HepG2 (cell line): ENCODE measurements around the gene FAM210A. TPM values are rescaled to one million over a fixed set of nuclear protein-coding genes. Genes with fewer than 3 reads are reported as not detected.

Source experiments
- ATAC-seq: fragments of 200-7000 bp; cut with Tn5 transposase; 3 replicates; pipeline ENCODE4 v1.9.1; 2020; ENCODE audit warnings: mild to moderate bottlenecking, moderate library complexity
- BruUV-seq: library from RNA; stranded (reverse); fragments of 400-500 nt; replicated peaks from 2 replicates; lab custom pipeline; 2021; lab: Mats Ljungman, UMichigan
- CTCF ChIA-PET: fragments of 300-600 bp; formaldehyde crosslinking; extraction: SDS; loops from one replicate; lab custom pipeline; 2021; ENCODE audit warnings: low total read pairs, inconsistent platforms, low intra/inter-chr PET ratio; lab: Yijun Ruan, JAX
- POLR2A ChIA-PET: fragments of 350-600 bp; sonication (Branson Sonifier 250); formaldehyde crosslinking; loops from one replicate; lab custom pipeline; 2020; ENCODE audit warnings: antibody characterized with exemption, inconsistent platforms; lab: Yijun Ruan, JAX
- DNase-seq: peaks from one replicate; pipeline ENCODE4 v3.0.0-alpha.2; 2015; ENCODE audit warnings: low spot score
- FAIRE-seq: peaks from 3 replicates; lab custom pipeline; 2011; peaks lifted over from hg19 to GRCh38; lab: Jason Lieb, UNC
- H2AFZ ChIP-seq: one replicate; pipeline ENCODE4 v1.6.1; 2011; ENCODE audit warnings: low read length, inconsistent platforms
- H3K27ac ChIP-seq: fragments of 300-600 bp; 3 replicates; pipeline ENCODE4 v1.8.0; 2011; ENCODE audit warnings: mixed run types, mild to moderate bottlenecking, mixed read lengths, low read length, inconsistent platforms; ENCODE audit not compliant: insufficient read depth; ENCODE audit errors: extremely low read length
- H3K27me3 ChIP-seq, 2 experiments: fragments of 200-600 bp in 1 of 2; 2 replicates in 1 of 2; 3 replicates in 1 of 2; pipeline versions ENCODE4 v1.6.0 to v1.8.0; 2011; ENCODE audit warnings: low read length in 2 of 2, mild to moderate bottlenecking in 2 of 2, moderate library complexity in 2 of 2, inconsistent platforms in 1 of 2; ENCODE audit not compliant: insufficient read depth in 2 of 2, control insufficient read depth in 1 of 2
- H3K36me3 ChIP-seq, 2 experiments: fragments of 200-600 bp in 1 of 2; replicated peaks in 1 of 2; 2 replicates in 1 of 2; 3 replicates in 1 of 2; pipeline versions ENCODE4 v1.5.1 to v1.8.0; 2011; ENCODE audit warnings: low read length in 2 of 2, inconsistent platforms in 1 of 2; ENCODE audit not compliant: insufficient read depth in 2 of 2, control insufficient read depth in 1 of 2
- H3K4me1 ChIP-seq: 2 replicates; pipeline ENCODE4 v1.5.1; 2012; ENCODE audit warnings: low read length, inconsistent platforms; ENCODE audit not compliant: insufficient read depth
- H3K4me2 ChIP-seq: 2 replicates; pipeline ENCODE4 v1.6.0; 2011; ENCODE audit warnings: low read depth, low read length, inconsistent platforms
- H3K4me3 ChIP-seq, 3 experiments: fragments of 200-600 bp in 1 of 3; sonication (generic), shearing (Covaris generic) in 1 of 3; replicated peaks in 1 of 3; 2 replicates each; pipeline ENCODE4 v1.5.1; 2011 to 2016; ENCODE audit warnings: low read length in 3 of 3, inconsistent platforms in 2 of 3, low read depth in 2 of 3, mild to moderate bottlenecking in 2 of 3, control low read depth in 1 of 3, mixed read lengths in 1 of 3; ENCODE audit not compliant: insufficient read depth in 1 of 3
- H3K79me2 ChIP-seq: one replicate; pipeline ENCODE4 v1.6.1; 2011; ENCODE audit warnings: low read length, inconsistent platforms; ENCODE audit not compliant: insufficient read depth
- H3K9ac ChIP-seq: 2 replicates; pipeline ENCODE4 v1.6.0; 2011; ENCODE audit warnings: mild to moderate bottlenecking, low read depth, low read length, inconsistent platforms; ENCODE audit not compliant: insufficient read depth
- H3K9me3 ChIP-seq: 2 replicates; pipeline ENCODE4 v1.5.1; 2012; ENCODE audit warnings: mild to moderate bottlenecking, low read length
- H4K20me1 ChIP-seq: 2 replicates; pipeline ENCODE4 v1.6.0; 2011; ENCODE audit warnings: inconsistent platforms, mild to moderate bottlenecking, low read length, moderate library complexity; ENCODE audit not compliant: insufficient read depth
- CCDC6 ChIP-seq: sonication (generic); formaldehyde crosslinking; IDR thresholded peaks from 2 replicates; pipeline ENCODE4 v1.8.1; 2022; ENCODE audit warnings: mild to moderate bottlenecking, missing genetic modification reagents, moderate library complexity
- DR1 ChIP-seq: sonication (generic); formaldehyde crosslinking; IDR thresholded peaks from 2 replicates; pipeline ENCODE4 v1.8.0; 2021; ENCODE audit warnings: mild to moderate bottlenecking, missing genetic modification reagents, inconsistent platforms
- E2F5 ChIP-seq: sonication (generic); formaldehyde crosslinking; conservative IDR thresholded peaks from 2 replicates; pipeline ENCODE4 v1.4.0; 2020; ENCODE audit warnings: missing genetic modification reagents
- FIP1L1 ChIP-seq: fragments of 200-400 bp; formaldehyde crosslinking; IDR thresholded peaks from 2 replicates; pipeline ENCODE4 v1.6.1; 2018; ENCODE audit warnings: low read depth, mild to moderate bottlenecking, low read length, moderate library complexity, borderline replicate concordance; ENCODE audit not compliant: insufficient read depth
- HNRNPUL1 ChIP-seq: fragments of 200-400 bp; formaldehyde crosslinking; IDR thresholded peaks from 2 replicates; pipeline ENCODE4 v1.6.1; 2017; ENCODE audit warnings: low read depth, mild to moderate bottlenecking, low read length, moderate library complexity
- JUN ChIP-seq: sonication (generic); formaldehyde crosslinking; IDR thresholded peaks from 2 replicates; pipeline ENCODE4 v1.4.0; 2020; ENCODE audit warnings: mild to moderate bottlenecking, missing genetic modification reagents
- MZF1 ChIP-seq: sonication (generic); formaldehyde crosslinking; IDR thresholded peaks from 2 replicates; pipeline ENCODE4 v1.8.1; 2023; ENCODE audit warnings: mild to moderate bottlenecking, missing genetic modification reagents, borderline replicate concordance
- NFAT5 ChIP-seq: sonication (generic); formaldehyde crosslinking; IDR thresholded peaks from 2 replicates; pipeline ENCODE4 v1.4.0; 2020; ENCODE audit warnings: missing genetic modification reagents
- NFKBIZ ChIP-seq: IDR thresholded peaks from 2 replicates; pipeline ENCODE4 v1.6.1; 2018; ENCODE audit warnings: missing genetic modification reagents, missing compliant biosample characterization
- RAD21 ChIP-seq: fragments of 450-650 bp; formaldehyde crosslinking; IDR thresholded peaks from 2 replicates; pipeline ENCODE4 v1.5.0; 2020; ENCODE audit warnings: mild to moderate bottlenecking
- SOX13 ChIP-seq, 3 experiments: fragments of 450-650 bp in 1 of 3; sonication (generic) in 1 of 3; formaldehyde crosslinking in 1 of 3; IDR thresholded peaks in 2 of 3; conservative IDR thresholded peaks in 1 of 3; 2 replicates each; pipeline versions ENCODE4 v1.5.0 to v1.6.1; 2016 to 2020; ENCODE audit warnings: antibody characterized with exemption in 1 of 3, mild to moderate bottlenecking in 1 of 3, missing compliant biosample characterization in 1 of 3, missing genetic modification reagents in 1 of 3, moderate library complexity in 1 of 3
- STAT5B ChIP-seq: sonication (generic); formaldehyde crosslinking; IDR thresholded peaks from 2 replicates; pipeline ENCODE4 v1.4.0; 2020; ENCODE audit warnings: missing genetic modification reagents
- TOPORS ChIP-seq: sonication (generic); formaldehyde crosslinking; IDR thresholded peaks from 2 replicates; pipeline ENCODE4 v1.8.0; 2023; ENCODE audit warnings: mild to moderate bottlenecking, missing genetic modification reagents
- ZNF263 ChIP-seq: sonication (generic); formaldehyde crosslinking; IDR thresholded peaks from 2 replicates; pipeline ENCODE4 v1.4.0; 2020; ENCODE audit warnings: missing genetic modification reagents
- ZNF446 ChIP-seq: sonication (generic); formaldehyde crosslinking; IDR thresholded peaks from 2 replicates; pipeline ENCODE4 v1.5.0; 2020; ENCODE audit warnings: mild to moderate bottlenecking, missing genetic modification reagents
- ZNF577 ChIP-seq: sonication (generic); formaldehyde crosslinking; IDR thresholded peaks from 2 replicates; pipeline ENCODE4 v1.4.0; 2020; ENCODE audit warnings: mild to moderate bottlenecking, low read depth, missing genetic modification reagents, borderline replicate concordance
- ZNF775 ChIP-seq: sonication (generic); formaldehyde crosslinking; IDR thresholded peaks from 2 replicates; pipeline ENCODE4 v1.4.0; 2020; ENCODE audit warnings: missing genetic modification reagents, mild to moderate bottlenecking, moderate library complexity, borderline replicate concordance
- ZNF792 ChIP-seq: IDR thresholded peaks from 2 replicates; pipeline ENCODE4 v1.6.1; 2016
- ZNF839 ChIP-seq: sonication (generic); formaldehyde crosslinking; IDR thresholded peaks from 2 replicates; pipeline ENCODE4 v1.4.0; 2020; ENCODE audit warnings: missing genetic modification reagents, mild to moderate bottlenecking, borderline replicate concordance
- WGBS: methylation state at CpG from one replicate; pipeline ENCODE4 v1.1.6; 2017; ENCODE audit warnings: low lambda C conversion rate; 5-methylcytosine and 5-hydroxymethylcytosine counted together
- in situ Hi-C: cut with HindIII; loops from 2 replicates; pipeline ENCODE4 v1.10.0; 2017; ENCODE audit warnings: low pct_unique_long_range_greater_than_20kb; ENCODE audit not compliant: extremely low pct_ligation_motif_present
- intact Hi-C: fragments of 100-400 bp; cut with micrococcal nuclease; formaldehyde crosslinking; loops from one replicate; pipeline ENCODE4 v1.10.0; 2022; ENCODE audit not compliant: unreplicated experiment
- polyA plus RNA-seq, 8 experiments: library from polyadenylated mRNA; depleted of rRNA in 3 of 8; stranded (reverse) in 7 of 8; unstranded in 1 of 8; fragments of >200 nt; fragmentation: Illumina TruSeq in 4 of 8; extraction: Trizol in 4 of 8; gene quantifications; 2 replicates each; pipeline versions ENCODE4 v1.2.1 to v1.2.3, GENCODE V29; 2011 to 2016; ENCODE audit warnings: low read depth in 4 of 8, missing spikeins in 1 of 8, mixed read lengths in 1 of 8; ENCODE audit not compliant: insufficient read depth in 1 of 8
- total RNA-seq, 5 experiments: library from RNA; depleted of rRNA; stranded (reverse); fragments of >200 nt; fragmentation: Illumina TruSeq; extraction: Trizol; gene quantifications; 2 replicates each; pipeline ENCODE4 v1.2.3, GENCODE V29; 2016; ENCODE audit warnings: low read depth in 1 of 5

The FAM210A gene
- total and polyA plus RNA-seq, 2 of the 13 experiments (the other 11 are each of a cell fraction or from before 2014, with no cell fraction given), result 33.2 to 37.5 TPM

GRCh38 chr18:13745696-13746095, 19.3 kb upstream of the FAM210A start (continued):
- TF ChIP-seq NFAT5 (CRISPR knock-in tag) (no peak), ZNF775 (no peak), FIP1L1 (no peak), ZNF263 (CRISPR knock-in tag) (no peak), ZNF792 (CRISPR knock-in tag) (no peak), STAT5B (CRISPR knock-in tag) (no peak), ZNF839 (no peak)

- POLR2A ChIA-PET, result interaction anchor here (2.0 kb wide), 1 partner anchor 9 kb away, joined by 6 read pairs; the partner anchor contains the start of genes FAM210A and RNMT
- no peak for TF ChIP-seq ZNF446 (CRISPR knock-in tag)
- no peak for TF ChIP-seq E2F5 (CRISPR knock-in tag)
- TF ChIP-seq SOX13 (IDR thresholded peaks at IDR 0.05), result no peak
- TF ChIP-seq SOX13 (CRISPR knock-in tag; conservative IDR thresholded peaks at IDR 0.05 in 1 of 2, IDR thresholded peaks at IDR 0.05 in 1 of 2), result no peak
- no peak for TF ChIP-seq MZF1 (CRISPR knock-in tag)
- TF ChIP-seq ZNF577 (CRISPR knock-in tag), result no peak
- TF ChIP-seq TOPORS (CRISPR knock-in tag), result no peak
- no peak for TF ChIP-seq RAD21 (CRISPR knock-in tag)
- no peak for TF ChIP-seq NFKBIZ (CRISPR knock-in tag)
- no peak for TF ChIP-seq CCDC6 (CRISPR knock-in tag)
- TF ChIP-seq DR1 (CRISPR knock-in tag), result no peak
- TF ChIP-seq HNRNPUL1, result no peak
- no peak for TF ChIP-seq JUN
Measured at GRCh38 chr18:13735681-13736080, 9.3 kb upstream of the FAM210A start.

More at GRCh38 chr18:13735681-13736080, 9.3 kb upstream of the FAM210A start:
- peaks cover 21% of the 10 kb centered on the region for H3K79me2 ChIP-seq
- H4K20me1 ChIP-seq, result 0 out of 2 replicates have a peak, but pooled peaks cover 3% of the 10 kb centered on the region
- CTCF ChIA-PET, result no interaction called here
- in situ Hi-C loops, result no loop called here
- peaks cover 8 to 64% of the 10 kb centered on the region in 2 experiments for H3K36me3 ChIP-seq
- no peak overlapping the region for H3K4me3 ChIP-seq
- no peaks in the 10 kb centered on the region for H3K9me3 ChIP-seq
- H2AFZ ChIP-seq, result no peak overlapping the region
- no peaks in the 10 kb centered on the region for H3K27me3 ChIP-seq
- WGBS, result 96% methylated on average over 2 of the region's 2 CpGs
- BruUV-seq, result no TSS peak
- no peak overlapping the region for H3K4me2 ChIP-seq
- intact Hi-C loops, result no loop called here
- ATAC-seq (no peak), FAIRE-seq (no peak), DNase-seq (no peak)
- no peak overlapping the region for H3K27ac ChIP-seq
- no peaks in the 10 kb centered on the region for H3K4me1 ChIP-seq
- H3K9ac ChIP-seq, result no peak overlapping the region
